ENCODE results near the gene COL23A1. TPM values are rescaled to one million over a fixed set of nuclear protein-coding genes. Genes with fewer than 3 reads are reported as not detected.

The COL23A1 gene
- total and polyA plus RNA-seq, 2 donors (not counting 1 experiment from before 2014, with no cell fraction given) = not detected

GRCh38 chr5:178461004-178461730, 129.0 kb downstream of the COL23A1 start:
- no peaks in the 10 kb centered on the region for H3K27me3 ChIP-seq (ENCODE audit: control insufficient read depth, insufficient read depth, low read length)
- H4K20me1 ChIP-seq (ENCODE audit: control insufficient read depth, extremely low read depth, insufficient read depth, low read length) = no peaks in the 10 kb centered on the region
- no peak overlapping the region for H3K4me3 ChIP-seq (replicated peaks in 1 of 4; ENCODE audit: control extremely low read depth in 1 of 4, insufficient read depth in 1 of 4, low read depth in 3 of 4, low read length in 4 of 4)
- DNase-seq (ENCODE audit: low read depth in 2 of 2) = peak in 1 of 2 donors; percentile 39
- TF ChIP-seq EZH2 (IDR thresholded peaks at IDR 0.05; ENCODE audit: low read length, missing control alignments) (no peak), CTCF (conservative IDR thresholded peaks at IDR 0.05 in 1 of 2, IDR thresholded peaks at IDR 0.05 in 1 of 2; ENCODE audit: low read depth in 1 of 2, low read length in 2 of 2) (peak; percentile 50 to 79)
- no peaks in the 10 kb centered on the region for H3K9me3 ChIP-seq (ENCODE audit: control insufficient read depth, insufficient read depth, low read depth, low read length)
- no peaks in the 10 kb centered on the region for H3K79me2 ChIP-seq (ENCODE audit: control insufficient read depth, insufficient read depth, low read length)
- no peak overlapping the region for H2AFZ ChIP-seq (ENCODE audit: low read length)
- no peak overlapping the region for H3K4me2 ChIP-seq (ENCODE audit: extremely low read depth, insufficient read depth, low read length)
- no peaks in the 10 kb centered on the region for H3K4me1 ChIP-seq (ENCODE audit: control insufficient read depth, extremely low read depth, insufficient read depth, low read length)
- no peak overlapping the region for H3K27ac ChIP-seq (ENCODE audit: insufficient read depth, low read length)
- H3K36me3 ChIP-seq (ENCODE audit: control insufficient read depth, insufficient read depth, low read length) = no peaks in the 10 kb centered on the region
- no peak overlapping the region for H3K9ac ChIP-seq (ENCODE audit: insufficient read depth, low read length)

GRCh38 chr5:178460598-178460997, 129.6 kb downstream of the COL23A1 start:
- no peaks in the 10 kb centered on the region for H4K20me1 ChIP-seq (ENCODE audit: control insufficient read depth, extremely low read depth, insufficient read depth, low read length)
- no peaks in the 10 kb centered on the region for H3K36me3 ChIP-seq (ENCODE audit: control insufficient read depth, insufficient read depth, low read length)
- no peak for DNase-seq (ENCODE audit: low read depth in 2 of 2)
- H3K4me1 ChIP-seq (ENCODE audit: control insufficient read depth, extremely low read depth, insufficient read depth, low read length) = no peaks in the 10 kb centered on the region
- no peak overlapping the region for H3K4me3 ChIP-seq (replicated peaks in 1 of 4; ENCODE audit: control extremely low read depth in 1 of 4, insufficient read depth in 1 of 4, low read depth in 3 of 4, low read length in 4 of 4)
- H3K9me3 ChIP-seq (ENCODE audit: control insufficient read depth, insufficient read depth, low read depth, low read length) = no peaks in the 10 kb centered on the region
- no peak overlapping the region for H2AFZ ChIP-seq (ENCODE audit: low read length)
- H3K27ac ChIP-seq (ENCODE audit: insufficient read depth, low read length) = no peak overlapping the region
- TF ChIP-seq CTCF (conservative IDR thresholded peaks at IDR 0.05 in 1 of 2, IDR thresholded peaks at IDR 0.05 in 1 of 2; ENCODE audit: low read depth in 1 of 2, low read length in 2 of 2) (no peak), EZH2 (IDR thresholded peaks at IDR 0.05; ENCODE audit: low read length, missing control alignments) (no peak)
- H3K4me2 ChIP-seq (ENCODE audit: extremely low read depth, insufficient read depth, low read length) = no peak overlapping the region
- no peaks in the 10 kb centered on the region for H3K79me2 ChIP-seq (ENCODE audit: control insufficient read depth, insufficient read depth, low read length)
- H3K9ac ChIP-seq (ENCODE audit: insufficient read depth, low read length) = no peak overlapping the region
- H3K27me3 ChIP-seq (ENCODE audit: control insufficient read depth, insufficient read depth, low read length) = no peaks in the 10 kb centered on the region

GRCh38 chr5:178460174-178460573, 130.0 kb downstream of the COL23A1 start:
- no peaks in the 10 kb centered on the region for H3K27me3 ChIP-seq (ENCODE audit: control insufficient read depth, insufficient read depth, low read length)
- no peaks in the 10 kb centered on the region for H3K36me3 ChIP-seq (ENCODE audit: control insufficient read depth, insufficient read depth, low read length)
- H2AFZ ChIP-seq (ENCODE audit: low read length) = no peak overlapping the region
- TF ChIP-seq CTCF (conservative IDR thresholded peaks at IDR 0.05 in 1 of 2, IDR thresholded peaks at IDR 0.05 in 1 of 2; ENCODE audit: low read depth in 1 of 2, low read length in 2 of 2) (no peak), EZH2 (IDR thresholded peaks at IDR 0.05; ENCODE audit: low read length, missing control alignments) (no peak)
- no peak overlapping the region for H3K27ac ChIP-seq (ENCODE audit: insufficient read depth, low read length)
- no peaks in the 10 kb centered on the region for H3K9me3 ChIP-seq (ENCODE audit: control insufficient read depth, insufficient read depth, low read depth, low read length)
- DNase-seq (ENCODE audit: low read depth in 2 of 2) = no peak
- H3K4me2 ChIP-seq (ENCODE audit: extremely low read depth, insufficient read depth, low read length) = no peak overlapping the region
- no peak overlapping the region for H3K9ac ChIP-seq (ENCODE audit: insufficient read depth, low read length)
- no peaks in the 10 kb centered on the region for H3K4me1 ChIP-seq (ENCODE audit: control insufficient read depth, extremely low read depth, insufficient read depth, low read length)
- no peaks in the 10 kb centered on the region for H3K79me2 ChIP-seq (ENCODE audit: control insufficient read depth, insufficient read depth, low read length)
- no peaks in the 10 kb centered on the region for H4K20me1 ChIP-seq (ENCODE audit: control insufficient read depth, extremely low read depth, insufficient read depth, low read length)
- H3K4me3 ChIP-seq (replicated peaks in 1 of 4; ENCODE audit: control extremely low read depth in 1 of 4, insufficient read depth in 1 of 4, low read depth in 3 of 4, low read length in 4 of 4) = no peak overlapping the region

Measured in fibroblast of lung (primary cell).